Transverse colon (tissue), 4 donors: Measurements from ENCODE around the gene NEK6. TPM values are rescaled to one million over a fixed set of nuclear protein-coding genes. Genes with fewer than 3 reads are reported as not detected.

Experiments
- DNase-seq: peaks from one replicate; pipeline ENCODE4 v3.0.0-alpha.2; 2019
- H3K27ac ChIP-seq, 4 donors: fragments of 200-600 bp; sonication (generic); 2 replicates each; pipeline ENCODE4 v1.5.1; 2016 to 2018; ENCODE audit warnings: inconsistent platforms in 4 of 4
- H3K27me3 ChIP-seq: fragments of 200-600 bp; sonication (generic); 2 replicates; pipeline ENCODE4 v1.5.1; 2017; ENCODE audit warnings: inconsistent platforms
- H3K36me3 ChIP-seq, 4 donors: fragments of 200-600 bp; sonication (generic); 2 replicates each; pipeline ENCODE4 v1.5.1; 2017 to 2019; ENCODE audit warnings: inconsistent platforms in 4 of 4
- H3K4me1 ChIP-seq, 4 donors: fragments of 200-600 bp; sonication (generic); 2 replicates each; pipeline ENCODE4 v1.5.1; 2017 to 2020; ENCODE audit warnings: inconsistent platforms in 4 of 4
- H3K4me3 ChIP-seq, 4 donors: fragments of 200-600 bp; sonication (generic); 1 replicate in 1 of 4; 2 replicates in 3 of 4; pipeline versions ENCODE4 v1.5.1 to v1.6.1; 2017 to 2019; ENCODE audit warnings: inconsistent platforms in 4 of 4
- H3K9me3 ChIP-seq, 2 donors: fragments of 200-600 bp; sonication (generic); 2 replicates each; pipeline ENCODE4 v1.5.1; 2017 to 2019; ENCODE audit warnings: inconsistent platforms in 2 of 2
- EP300 ChIP-seq: sonication (generic); formaldehyde crosslinking; IDR thresholded peaks from one replicate; pipeline ENCODE4 v1.6.1; 2017; ENCODE audit warnings: antibody characterized with exemption, low read depth
- POLR2A ChIP-seq: fragments of 450-650 bp; IDR thresholded peaks from one replicate; pipeline ENCODE4 v1.6.1; 2016; ENCODE audit warnings: antibody characterized with exemption, mild to moderate bottlenecking, moderate library complexity
- POLR2AphosphoS5 ChIP-seq, 3 donors: sonication (generic); formaldehyde crosslinking; IDR thresholded peaks; one replicate each; pipeline ENCODE4 v1.6.1; 2016; ENCODE audit warnings: antibody characterized with exemption in 3 of 3
- WGBS, 2 donors: methylation state at CpG; one replicate each; pipeline ENCODE4 v1.1.5; 2018; ENCODE audit warnings: low coverage in 1 of 2; 5-methylcytosine and 5-hydroxymethylcytosine counted together
- in situ Hi-C, 4 donors: fragments of 200-750 bp; cut with MboI; loops; one replicate each; pipeline versions ENCODE4 v1.15.0 to v1.15.1; 2017; ENCODE audit warnings: low sequenced_read_pairs in 3 of 4, low pct_ligation_motif_present in 1 of 4, low pct_unique_long_range_greater_than_20kb in 1 of 4
- intact Hi-C: fragments of 100-400 bp; cut with DNase I; formaldehyde crosslinking; loops from one replicate; pipeline ENCODE4 v1.15.1; 2023; ENCODE audit warnings: low total_unique reads
- total RNA-seq, 4 donors: library from RNA; depleted of rRNA; stranded (reverse); fragments of >200 nt; gene quantifications; one replicate each; pipeline ENCODE4 v1.1.0, GENCODE V29; 2016
- TF ChIP-seq, protein P1 (sequence below), 5 experiments: fragments of 200-600 bp in 3 of 5; fragments of 450-650 bp in 2 of 5; sonication (generic) in 3 of 5; IDR thresholded peaks; 1 replicate in 2 of 5; 2 replicates in 3 of 5; pipeline ENCODE4 v1.5.1; 2016 to 2017; ENCODE audit warnings: antibody characterized with exemption in 5 of 5, inconsistent platforms in 3 of 5, mild to moderate bottlenecking in 2 of 5, moderate library complexity in 1 of 5

Gene NEK6
- total RNA-seq, 4 donors from 2014 or later, result 12.3 to 31.1 (median 21.6) TPM

DNA sequence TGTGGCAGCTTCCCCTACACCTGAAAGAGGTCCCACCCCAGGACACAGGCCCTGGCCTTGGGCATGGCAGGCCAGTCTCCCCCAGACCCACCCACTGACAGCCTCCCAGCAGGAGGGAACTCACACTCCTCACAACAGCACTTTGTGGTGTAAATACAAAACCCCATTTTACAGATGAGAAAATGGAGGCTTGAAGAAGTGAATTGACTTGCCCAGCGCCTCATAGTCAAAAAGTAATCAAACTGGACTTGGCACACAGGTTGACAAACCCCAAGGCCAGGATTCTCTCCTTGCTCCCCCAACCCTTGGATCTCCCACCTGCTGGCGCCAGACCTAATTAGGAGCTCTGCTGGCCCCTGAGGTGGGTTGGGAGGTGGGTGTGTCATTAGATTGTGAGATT is 29.2 kb upstream of the NEK6 start:
- no peak for DNase-seq

DNA sequence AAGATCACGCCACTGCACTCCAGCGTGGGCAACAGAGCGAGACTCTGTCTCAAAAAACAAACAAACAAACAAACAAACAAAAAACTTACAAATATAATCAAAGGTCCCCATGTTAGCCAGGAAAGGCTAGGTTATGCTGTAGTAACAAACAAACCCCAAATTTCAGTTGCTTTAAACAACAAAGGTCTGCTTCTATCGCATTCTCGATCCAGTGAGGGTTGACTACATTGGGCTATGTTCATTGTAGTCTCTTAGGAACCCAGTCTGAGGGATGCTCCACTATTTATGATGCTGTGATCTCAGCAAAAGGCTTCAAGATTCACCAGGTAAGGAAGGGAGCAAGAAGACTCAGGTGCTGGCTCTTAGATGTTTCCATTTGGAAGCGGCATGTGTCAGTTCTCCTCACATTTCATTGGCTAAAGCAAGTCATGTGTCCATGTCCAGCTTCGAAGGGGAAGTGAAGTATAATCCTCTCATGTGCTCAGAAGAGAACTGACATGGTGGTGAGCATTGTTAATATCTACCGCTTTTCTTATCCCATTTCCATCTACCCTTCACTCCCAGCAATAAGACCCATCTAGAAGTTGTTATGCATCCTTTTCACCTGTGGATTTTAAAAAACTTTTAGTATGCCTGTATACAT is 26.5 kb upstream of the NEK6 start:
- TF ChIP-seq, protein P1, sequence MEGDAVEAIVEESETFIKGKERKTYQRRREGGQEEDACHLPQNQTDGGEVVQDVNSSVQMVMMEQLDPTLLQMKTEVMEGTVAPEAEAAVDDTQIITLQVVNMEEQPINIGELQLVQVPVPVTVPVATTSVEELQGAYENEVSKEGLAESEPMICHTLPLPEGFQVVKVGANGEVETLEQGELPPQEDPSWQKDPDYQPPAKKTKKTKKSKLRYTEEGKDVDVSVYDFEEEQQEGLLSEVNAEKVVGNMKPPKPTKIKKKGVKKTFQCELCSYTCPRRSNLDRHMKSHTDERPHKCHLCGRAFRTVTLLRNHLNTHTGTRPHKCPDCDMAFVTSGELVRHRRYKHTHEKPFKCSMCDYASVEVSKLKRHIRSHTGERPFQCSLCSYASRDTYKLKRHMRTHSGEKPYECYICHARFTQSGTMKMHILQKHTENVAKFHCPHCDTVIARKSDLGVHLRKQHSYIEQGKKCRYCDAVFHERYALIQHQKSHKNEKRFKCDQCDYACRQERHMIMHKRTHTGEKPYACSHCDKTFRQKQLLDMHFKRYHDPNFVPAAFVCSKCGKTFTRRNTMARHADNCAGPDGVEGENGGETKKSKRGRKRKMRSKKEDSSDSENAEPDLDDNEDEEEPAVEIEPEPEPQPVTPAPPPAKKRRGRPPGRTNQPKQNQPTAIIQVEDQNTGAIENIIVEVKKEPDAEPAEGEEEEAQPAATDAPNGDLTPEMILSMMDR (IDR thresholded peaks at IDR 0.05), result no peak
- TF ChIP-seq EP300 (no peak), POLR2A (no peak), POLR2AphosphoS5 (IDR thresholded peaks at IDR 0.05) (no peak)
- Histone ChIP-seq H3K4me1 (no peaks in the 10 kb centered on the region), H3K9me3 (no peaks in the 10 kb centered on the region), H3K4me3 (no peak overlapping the region), H3K36me3 (no peaks in the 10 kb centered on the region), H3K27me3 (no peaks in the 10 kb centered on the region), H3K27ac (no peak overlapping the region)
- 77 to 91% methylated on average over 4 to 8 of the region's 8 CpGs for WGBS, 2 donors
- intact Hi-C loops (no loop called here), in situ Hi-C loops (no loop called here)
- DNase-seq, result no peak

More for the DNA sequence above, 29.2 kb upstream of the NEK6 start:
- Histone ChIP-seq H3K9me3 (no peaks in the 10 kb centered on the region), H3K27me3 (no peaks in the 10 kb centered on the region), H3K4me1 (peaks cover 0 to 11% (median 8%) of the 10 kb centered on the region in 4 donors), H3K27ac (no peak overlapping the region), H3K4me3 (no peak overlapping the region), H3K36me3 (no peaks in the 10 kb centered on the region)
- TF ChIP-seq EP300 (no peak), POLR2AphosphoS5 (IDR thresholded peaks at IDR 0.05) (no peak)
- in situ Hi-C loops, result no loop called here
- 67 to 88% methylated on average over 2 of the region's 2 CpGs for WGBS, 2 donors
- intact Hi-C loops, result no loop called here

DNA sequence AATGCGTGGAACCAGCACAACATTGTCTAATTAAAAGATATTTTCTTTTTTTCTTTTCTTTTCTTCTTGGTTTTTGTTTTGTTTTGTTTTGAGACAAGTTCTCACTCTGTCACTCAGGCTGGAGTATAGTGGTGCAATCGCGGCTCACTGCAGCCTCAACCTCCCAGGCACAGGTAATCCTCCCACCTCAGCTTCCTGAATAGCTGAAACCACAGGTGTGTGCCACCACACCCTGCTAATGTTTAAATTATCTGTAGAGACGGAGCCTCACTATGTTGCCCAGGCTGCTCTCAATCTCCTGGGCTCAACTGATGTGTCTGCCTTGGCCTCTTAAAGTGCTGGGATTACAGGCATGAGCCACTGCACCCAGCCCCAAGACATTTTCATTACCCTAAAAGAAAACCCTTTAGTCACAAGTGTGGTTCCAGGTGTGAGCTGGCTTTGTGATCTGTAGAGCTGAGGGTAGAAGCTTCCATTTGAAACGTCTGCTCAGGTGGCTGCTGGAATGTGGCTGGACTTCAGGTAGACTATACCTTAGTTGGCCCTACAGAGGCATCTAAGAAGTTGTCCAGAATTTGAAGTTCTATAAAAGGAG is 19.1 kb upstream of the NEK6 start:
- no peaks in the 10 kb centered on the region for H3K36me3 ChIP-seq
- intact Hi-C loops, result no loop called here
- WGBS, 2 donors, result 63 to 70% methylated on average over 2 to 5 of the region's 5 CpGs
- H3K27ac ChIP-seq, result no peak overlapping the region
- H3K4me3 ChIP-seq, result no peak overlapping the region
- in situ Hi-C loops, result no loop called here
- no peak for DNase-seq
- TF ChIP-seq POLR2A (no peak), EP300 (no peak), POLR2AphosphoS5 (IDR thresholded peaks at IDR 0.05) (no peak)
- TF ChIP-seq, protein P1 (IDR thresholded peaks at IDR 0.05), result no peak
- H3K9me3 ChIP-seq, result no peaks in the 10 kb centered on the region
- peaks cover 0 to 41% (median 21%) of the 10 kb centered on the region in 4 donors for H3K4me1 ChIP-seq
- no peaks in the 10 kb centered on the region for H3K27me3 ChIP-seq

DNA sequence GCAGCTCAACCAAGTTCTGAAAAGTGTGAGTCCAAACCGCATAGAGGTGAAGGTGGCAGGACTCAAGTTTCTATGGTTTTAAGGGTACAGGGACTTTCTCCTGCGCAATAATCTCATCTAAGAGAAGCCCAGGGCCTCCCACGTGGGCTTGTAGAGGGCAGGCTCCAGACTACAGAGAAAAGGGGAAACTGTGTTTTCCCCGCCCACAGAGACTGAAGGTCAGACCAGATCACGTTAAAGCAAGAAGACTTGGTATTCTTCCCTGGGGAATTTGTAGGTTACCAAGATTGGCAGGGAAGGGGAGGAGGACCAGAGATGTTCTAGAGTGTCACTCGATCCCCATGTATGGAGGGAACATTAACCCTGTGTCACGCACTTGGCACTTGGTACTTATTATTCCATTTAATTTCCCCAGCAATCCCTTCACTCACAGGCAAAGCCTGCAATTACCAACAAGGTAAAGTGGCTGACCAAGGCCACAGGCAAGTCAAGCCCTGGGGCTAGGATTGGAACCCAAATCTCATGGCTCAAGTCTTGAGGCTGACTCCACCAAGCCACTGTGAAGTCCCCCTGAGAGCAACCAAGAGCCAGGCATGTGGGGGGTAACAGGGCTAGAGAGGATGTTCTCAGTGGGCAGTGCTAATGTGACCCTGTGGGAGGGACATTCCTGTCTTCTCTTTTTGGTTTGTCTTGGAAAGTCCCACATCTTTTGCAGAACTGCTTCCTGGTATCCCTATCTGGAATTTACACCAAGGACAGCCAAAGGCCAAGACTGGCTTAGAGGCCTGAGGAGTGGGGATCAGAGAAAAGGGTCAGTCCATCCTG is 18.3 kb upstream of the NEK6 start:
- H3K4me3 ChIP-seq, result no peak overlapping the region
- intact Hi-C loops, result no loop called here
- 55 to 69% methylated on average over 6 to 7 of the region's 7 CpGs for WGBS, 2 donors
- DNase-seq, result no peak
- H3K36me3 ChIP-seq, result no peaks in the 10 kb centered on the region
- no peaks in the 10 kb centered on the region for H3K9me3 ChIP-seq
- in situ Hi-C loops, result no loop called here
- TF ChIP-seq, protein P1 (IDR thresholded peaks at IDR 0.05), result no peak
- H3K4me1 ChIP-seq, result peaks cover 0 to 44% (median 21%) of the 10 kb centered on the region in 4 donors
- H3K27me3 ChIP-seq, result no peaks in the 10 kb centered on the region
- H3K27ac ChIP-seq, result no peak overlapping the region
